GM19372 (cell line): ENCODE data around the gene KRT2.

ENCODE experiments used
- ATAC-seq: cut with Tn5 transposase; IDR thresholded peaks from one replicate; pipeline ENCODE4 v1.9.1; 2021; ENCODE audit warnings: mild to moderate bottlenecking, low read depth, moderate library complexity; ENCODE audit not compliant: unreplicated experiment

Gene KRT2

GRCh38 chr12:52645120-52645761, 6.8 kb downstream of the KRT2 start:
- no peak for ATAC-seq

DNA sequence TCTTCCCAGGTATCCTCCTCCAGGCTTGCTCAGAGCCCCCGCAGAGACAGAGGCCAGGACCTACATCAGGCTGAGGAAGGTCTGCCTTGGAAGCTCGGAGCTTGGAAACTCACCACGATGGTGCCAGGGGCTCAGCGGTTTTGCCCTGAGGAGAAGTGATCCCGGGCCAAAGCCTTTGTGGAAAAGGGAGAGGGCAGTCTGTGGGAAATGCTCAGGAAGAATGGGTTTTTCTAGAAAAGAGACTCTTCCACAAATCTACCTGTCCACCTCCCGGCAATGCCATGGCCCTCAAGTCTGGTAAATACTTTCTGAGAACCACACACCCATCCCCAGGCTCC, 8.0 kb downstream of the KRT2 start:
- no peak for ATAC-seq

GRCh38 chr12:52643233-52644077, 8.6 kb downstream of the KRT2 start:
- no peak for ATAC-seq

DNA sequence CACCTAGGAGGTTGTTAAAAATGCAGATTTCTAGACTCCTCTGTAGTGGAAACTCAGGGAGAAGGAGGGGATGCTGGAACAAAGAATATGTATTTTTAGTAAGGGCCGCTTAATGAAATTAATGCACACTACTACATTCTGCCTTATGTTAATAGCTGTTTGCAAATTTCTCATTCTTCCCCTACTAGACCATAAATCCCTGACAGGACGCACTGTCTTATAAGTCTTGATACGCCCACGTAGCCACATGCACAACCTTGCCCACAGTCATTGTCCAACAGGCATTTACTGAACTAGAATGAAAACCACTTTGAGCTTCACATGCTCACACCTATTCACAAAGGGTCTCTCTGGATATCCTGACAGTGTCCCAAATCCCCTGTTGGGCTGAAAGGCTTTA, 10.5 kb downstream of the KRT2 start:
- no peak for ATAC-seq

DNA sequence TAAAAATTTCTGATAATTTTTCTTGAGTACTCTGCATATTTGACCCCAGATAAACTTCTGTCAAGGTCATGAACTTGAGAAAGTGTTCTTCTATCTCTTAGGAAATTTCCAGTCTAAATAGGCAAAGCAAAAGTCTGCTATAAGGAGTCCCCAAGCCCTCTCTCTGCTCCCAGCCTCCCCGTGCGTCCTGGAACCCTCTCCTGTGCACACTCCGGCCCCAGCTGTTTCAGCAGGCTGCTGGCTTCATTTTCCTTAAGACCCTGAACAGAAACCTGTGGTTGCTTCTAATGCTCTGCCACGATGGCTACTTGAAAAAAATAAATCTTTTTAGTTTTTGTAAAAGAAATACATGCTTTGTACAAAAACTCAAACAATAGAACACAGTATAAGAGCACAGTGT, 14.7 kb downstream of the KRT2 start:
- ATAC-seq = no peak

- no peak for ATAC-seq
Measured at GRCh38 chr12:52636592-52637258, 15.3 kb downstream of the KRT2 start.

- no peak for ATAC-seq
Measured at GRCh38 chr12:52636189-52636588, 15.8 kb downstream of the KRT2 start.

GRCh38 chr12:52634266-52635056, 17.6 kb downstream of the KRT2 start:
- no peak for ATAC-seq

- ATAC-seq = no peak
Measured at GRCh38 chr12:52633383-52633782, 18.6 kb downstream of the KRT2 start.

DNA sequence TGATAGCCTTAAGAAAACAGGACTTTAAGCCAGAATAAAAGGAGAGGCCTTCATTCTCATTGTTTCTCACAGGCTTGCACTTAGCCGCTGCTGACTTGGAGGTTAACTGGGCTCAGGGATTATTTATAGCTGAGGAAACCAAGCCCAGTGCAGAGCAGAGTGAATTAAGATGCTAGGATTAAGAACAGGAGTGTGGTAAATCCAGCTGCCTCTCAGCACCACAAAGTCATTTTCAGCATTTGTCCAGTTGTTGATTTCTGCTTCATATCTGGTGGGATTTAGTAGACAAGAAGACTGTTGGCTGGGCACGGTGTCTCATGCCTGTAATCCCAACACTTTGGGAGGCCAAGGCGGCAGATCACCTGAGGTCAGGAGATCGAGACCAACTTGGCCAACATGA, 19.4 kb downstream of the KRT2 start:
- no peak for ATAC-seq

DNA sequence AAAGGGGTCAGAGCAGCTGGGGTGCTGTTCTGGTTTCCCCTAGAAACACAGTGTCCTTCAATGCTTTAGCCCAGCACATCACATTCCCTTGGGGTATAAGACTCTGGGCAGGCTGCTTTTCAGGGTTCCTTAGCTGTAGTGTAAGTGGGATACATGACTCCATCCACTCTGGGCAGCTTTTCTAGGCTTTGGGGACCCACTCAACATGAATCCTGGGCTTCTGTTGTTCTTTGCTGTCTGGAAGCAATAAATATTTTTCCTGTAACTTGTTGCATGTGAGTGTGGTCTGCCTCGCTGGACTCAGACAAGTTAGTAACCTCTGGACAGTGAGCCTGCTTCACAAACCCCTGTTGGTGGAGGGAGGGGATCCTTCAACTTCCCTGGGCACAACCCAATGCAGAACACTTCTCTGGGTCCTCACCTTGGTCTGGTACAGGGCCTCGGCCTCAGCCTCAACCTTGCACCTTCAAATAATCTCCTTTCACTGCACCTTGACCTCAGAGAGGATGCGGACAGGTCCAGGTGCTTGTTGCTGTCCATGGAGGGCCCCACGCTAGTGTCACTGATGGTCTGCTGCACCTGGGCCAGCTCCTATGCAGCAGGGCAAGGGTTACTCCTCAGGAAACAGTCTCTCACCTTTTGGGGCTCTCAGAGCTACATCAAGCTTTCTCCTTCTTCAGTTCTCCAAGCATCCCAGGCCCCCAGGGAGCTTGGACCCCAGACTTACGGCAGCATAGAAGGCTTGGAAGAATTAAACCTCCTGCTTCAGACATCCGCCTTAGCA, 20.1 kb downstream of the KRT2 start:
- ATAC-seq = no peak

- ATAC-seq = no peak
Measured at GRCh38 chr12:52631264-52631663, 20.7 kb downstream of the KRT2 start.

- no peak for ATAC-seq
Measured at GRCh38 chr12:52630599-52631200, 21.3 kb downstream of the KRT2 start.

DNA sequence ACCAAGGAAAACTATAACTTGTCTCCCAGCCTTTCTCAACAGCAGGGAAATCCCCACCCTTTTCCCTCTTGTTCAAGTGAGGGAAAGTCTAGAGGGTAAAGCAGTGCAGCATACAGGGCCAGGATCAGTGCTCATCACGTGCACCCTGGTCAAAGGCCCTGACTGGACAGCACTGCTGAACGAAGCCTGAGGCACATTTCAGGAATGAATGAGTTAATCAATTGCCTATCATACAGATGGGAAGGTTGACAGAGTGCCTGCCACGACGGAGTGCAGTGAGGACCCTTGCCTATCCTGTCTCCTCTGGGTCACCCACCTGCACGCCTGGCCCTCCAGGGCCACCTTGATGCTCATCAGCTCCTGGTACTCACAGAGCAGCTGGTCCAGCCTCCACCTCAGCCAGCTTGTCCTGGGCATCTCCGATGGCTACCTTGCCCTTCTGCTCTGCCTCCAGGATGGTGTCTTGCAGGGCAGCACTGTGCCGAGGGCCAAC, 22.0 kb downstream of the KRT2 start:
- no peak for ATAC-seq

GRCh38 chr12:52629281-52630007, 22.6 kb downstream of the KRT2 start:
- no peak for ATAC-seq

DNA sequence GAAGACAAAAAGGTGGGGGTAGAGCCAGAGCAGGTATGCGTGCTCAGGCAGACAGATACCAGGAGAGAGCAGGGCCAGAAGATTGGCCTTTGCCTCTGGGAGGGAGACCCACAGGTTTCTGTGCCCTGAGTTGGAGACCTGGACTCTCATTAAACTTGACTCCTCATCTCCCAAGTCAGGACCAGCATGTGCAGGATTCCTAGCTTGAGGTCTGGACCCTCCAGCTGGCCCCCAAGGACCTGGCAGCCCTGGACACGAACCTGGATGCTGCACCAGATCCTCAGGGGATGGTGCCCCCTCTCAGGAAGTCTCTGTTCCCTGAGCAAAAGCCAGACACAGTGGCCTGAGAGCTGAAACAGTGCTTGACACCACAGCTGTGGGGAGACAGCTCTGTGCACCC, 23.2 kb downstream of the KRT2 start:
- ATAC-seq = no peak

GRCh38 chr12:52628111-52628507, 23.9 kb downstream of the KRT2 start:
- ATAC-seq = no peak

GRCh38 chr12:52627395-52628110, 24.5 kb downstream of the KRT2 start:
- no peak for ATAC-seq
